BLaER1 treated with 17β-estradiol and CSF1 and Interleukin-3, amounts not matched to agents 10 nM and 100 nM (cell line): ENCODE data around the gene ACTR3.
"Not testable (repeated sequence)": the region's sequence is repeated elsewhere in the genome, so short reads cannot be mapped to it uniquely, and the experiment has no call there.

Experiments
- H3K27ac ChIP-seq, 11 experiments: shearing (Covaris generic); formaldehyde crosslinking; 2 replicates each; pipeline ENCODE4 v1.8.1; 2022
- H3K27me3 ChIP-seq, 11 experiments: shearing (Covaris generic); formaldehyde crosslinking; 2 replicates each; pipeline ENCODE4 v1.8.1; 2022
- H3K36me3 ChIP-seq, 11 experiments: shearing (Covaris generic); formaldehyde crosslinking; 2 replicates each; pipeline ENCODE4 v1.8.1; 2022
- H3K4me1 ChIP-seq, 10 experiments: shearing (Covaris generic); formaldehyde crosslinking; 2 replicates each; pipeline ENCODE4 v1.8.1; 2022
- H3K4me2 ChIP-seq, 11 experiments: shearing (Covaris generic); formaldehyde crosslinking; 2 replicates each; pipeline ENCODE4 v1.8.1; 2022
- H3K4me3 ChIP-seq, 10 experiments: shearing (Covaris generic); formaldehyde crosslinking; 2 replicates each; pipeline ENCODE4 v1.8.1; 2022
- H3K9ac ChIP-seq, 11 experiments: shearing (Covaris generic); formaldehyde crosslinking; 2 replicates each; pipeline ENCODE4 v1.8.1; 2022
- H3K9me3 ChIP-seq, 11 experiments: shearing (Covaris generic); formaldehyde crosslinking; replicated peaks in 1 of 11; 2 replicates each; pipeline ENCODE4 v1.8.1; 2022
- H4K20me1 ChIP-seq, 11 experiments: shearing (Covaris generic); formaldehyde crosslinking; 2 replicates each; pipeline ENCODE4 v1.8.1; 2022
- Cebpa-rat ChIP-seq, 11 experiments: shearing (Covaris generic); IDR thresholded peaks; 2 replicates each; pipeline ENCODE4 v1.8.1; 2022

The ACTR3 gene

DNA sequence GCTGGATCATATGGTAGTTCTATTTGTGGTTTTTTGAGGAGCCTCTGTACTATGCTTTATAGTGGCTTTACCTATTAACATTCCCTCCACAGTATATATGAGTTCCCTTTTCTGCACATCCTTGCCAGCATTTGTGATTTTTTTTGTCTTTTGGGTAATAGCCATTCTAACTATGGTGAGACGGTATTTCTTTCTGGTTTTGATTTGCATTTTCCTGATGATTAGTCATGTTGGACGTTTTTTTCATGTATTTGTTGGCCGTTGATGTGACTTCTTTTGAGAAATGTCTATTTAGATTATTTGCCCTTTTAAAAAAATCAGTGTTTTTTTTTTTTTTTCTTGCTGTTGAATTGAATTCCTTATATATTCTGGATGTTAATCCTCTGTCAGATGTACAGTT lies 31.1 kb downstream of the ACTR3 start:
- Histone ChIP-seq H3K4me3 (no peak overlapping the region), H3K4me1 (peaks cover 0 to 36% (median 13%) of the 10 kb centered on the region in 10 experiments; a peak in 15 of 20 replicates), H4K20me1 (peaks cover 20 to 100% (median 85%) of the 10 kb centered on the region in 11 experiments; a peak in 20 of 22 replicates), H3K9me3 (peaks cover 0 to 6% (median 0%) of the 10 kb centered on the region in 11 experiments; a peak in 4 of 22 replicates), H3K27me3 (no peaks in the 10 kb centered on the region), H3K9ac (no peak overlapping the region), H3K27ac (no peak overlapping the region), H3K4me2 (no peak overlapping the region), H3K36me3 (peaks cover 75 to 97% (median 90%) of the 10 kb centered on the region in 11 experiments)
- TF ChIP-seq Cebpa-rat (IDR thresholded peaks at IDR 0.05), result no peak

DNA sequence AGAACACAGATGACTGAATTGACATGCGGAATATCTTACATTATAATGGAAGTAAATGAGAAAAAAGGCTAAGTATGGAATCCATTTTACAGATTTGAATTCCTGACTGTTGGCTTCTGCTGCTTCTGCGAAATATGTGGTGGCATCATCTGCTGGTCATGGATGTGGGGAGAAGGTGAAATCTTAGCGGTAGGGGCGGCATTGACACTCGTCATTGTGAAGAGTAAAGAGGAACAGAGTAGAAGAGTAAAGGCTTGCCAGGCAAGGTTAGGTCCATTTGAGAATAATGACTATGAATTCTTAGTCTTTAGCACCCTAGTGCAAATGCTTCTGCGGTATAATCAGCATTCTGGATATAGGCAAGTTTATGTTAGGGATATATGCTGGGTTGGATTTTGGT lies 32.4 kb downstream of the ACTR3 start:
- Histone ChIP-seq H3K27ac (peak overlapping the region in 1 of 11 experiments; percentile 60; a peak in 1 of 22 replicates), H3K27me3 (no peaks in the 10 kb centered on the region), H3K36me3 (peaks cover 76 to 97% (median 85%) of the 10 kb centered on the region in 11 experiments), H3K4me1 (peaks cover 0 to 36% (median 13%) of the 10 kb centered on the region in 10 experiments; a peak in 15 of 20 replicates), H4K20me1 (peaks cover 25 to 100% (median 79%) of the 10 kb centered on the region in 11 experiments; a peak in 20 of 22 replicates), H3K4me2 (peak overlapping the region in 2 of 11 experiments; percentile 4 to 29; a peak in 2 of 22 replicates), H3K9ac (no peak overlapping the region), H3K9me3 (peaks cover 0 to 6% (median 0%) of the 10 kb centered on the region in 11 experiments; a peak in 4 of 22 replicates), H3K4me3 (no peak overlapping the region)
- no peak for TF ChIP-seq Cebpa-rat (IDR thresholded peaks at IDR 0.05)

DNA sequence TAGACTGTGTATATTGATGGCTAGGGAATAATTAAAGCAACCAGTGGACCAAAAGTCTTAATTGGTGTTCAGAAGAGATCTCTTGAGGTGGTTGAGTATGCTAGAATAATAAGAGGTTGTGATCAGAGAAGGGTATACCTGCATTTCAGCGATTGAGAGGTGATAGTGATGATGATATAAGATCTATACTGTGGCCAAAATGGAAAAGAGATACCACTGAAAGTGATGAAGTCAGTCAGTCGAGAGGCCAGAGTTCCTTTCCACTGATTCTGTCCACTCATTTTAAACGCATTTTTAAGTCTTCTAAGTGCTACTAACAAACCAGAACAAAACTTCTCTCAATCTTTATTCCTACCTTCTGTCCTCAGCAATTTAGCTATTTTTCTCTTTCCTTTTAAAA lies 32.9 kb downstream of the ACTR3 start:
- H3K4me2 ChIP-seq, result peak overlapping the region in 3 of 11 experiments; percentile 4 to 29 (median 5); a peak in 2 of 22 replicates
- no peaks in the 10 kb centered on the region for H3K27me3 ChIP-seq
- H3K4me3 ChIP-seq, result no peak overlapping the region
- H3K27ac ChIP-seq, result peak overlapping the region in 3 of 11 experiments; percentile 19 to 60 (median 42); a peak in 6 of 22 replicates
- TF ChIP-seq Cebpa-rat (IDR thresholded peaks at IDR 0.05), result no peak
- H3K9ac ChIP-seq, result no peak overlapping the region
- peaks cover 74 to 97% (median 85%) of the 10 kb centered on the region in 11 experiments for H3K36me3 ChIP-seq
- H4K20me1 ChIP-seq, result peaks cover 25 to 100% (median 75%) of the 10 kb centered on the region in 11 experiments; a peak in 20 of 22 replicates
- peaks cover 0 to 6% (median 0%) of the 10 kb centered on the region in 11 experiments; a peak in 4 of 22 replicates for H3K9me3 ChIP-seq
- peaks cover 0 to 36% (median 13%) of the 10 kb centered on the region in 10 experiments; a peak in 15 of 20 replicates for H3K4me1 ChIP-seq

DNA sequence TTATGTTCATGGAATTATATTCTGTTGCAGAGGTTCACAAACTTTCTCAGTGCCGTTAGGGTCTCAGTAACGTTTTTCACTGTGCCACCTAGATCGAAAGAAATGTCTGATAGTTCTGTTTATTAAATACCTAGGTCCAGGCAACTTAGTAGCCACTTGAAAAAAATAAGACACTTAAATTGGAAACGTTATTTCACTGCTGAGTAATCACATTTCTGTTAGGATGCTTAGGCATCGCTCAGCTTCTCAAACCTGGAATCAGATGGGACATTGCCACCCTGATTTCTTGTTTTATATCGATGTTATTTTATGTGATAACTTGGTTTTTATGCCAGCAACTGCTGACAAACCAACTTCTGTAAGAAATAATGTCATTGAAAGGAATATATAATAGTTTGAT lies 36.0 kb downstream of the ACTR3 start:
- Histone ChIP-seq H3K4me2 (no peak overlapping the region), H3K4me1 (peaks cover 0 to 36% (median 13%) of the 10 kb centered on the region in 10 experiments; a peak in 15 of 20 replicates), H3K27ac (no peak overlapping the region), H3K36me3 (peaks cover 71 to 96% (median 85%) of the 10 kb centered on the region in 11 experiments), H3K4me3 (no peak overlapping the region), H3K9me3 (no peaks in the 10 kb centered on the region), H3K27me3 (no peaks in the 10 kb centered on the region), H4K20me1 (peaks cover 23 to 100% (median 70%) of the 10 kb centered on the region in 11 experiments; a peak in 21 of 22 replicates), H3K9ac (no peak overlapping the region)
- TF ChIP-seq Cebpa-rat (IDR thresholded peaks at IDR 0.05), result no peak

DNA sequence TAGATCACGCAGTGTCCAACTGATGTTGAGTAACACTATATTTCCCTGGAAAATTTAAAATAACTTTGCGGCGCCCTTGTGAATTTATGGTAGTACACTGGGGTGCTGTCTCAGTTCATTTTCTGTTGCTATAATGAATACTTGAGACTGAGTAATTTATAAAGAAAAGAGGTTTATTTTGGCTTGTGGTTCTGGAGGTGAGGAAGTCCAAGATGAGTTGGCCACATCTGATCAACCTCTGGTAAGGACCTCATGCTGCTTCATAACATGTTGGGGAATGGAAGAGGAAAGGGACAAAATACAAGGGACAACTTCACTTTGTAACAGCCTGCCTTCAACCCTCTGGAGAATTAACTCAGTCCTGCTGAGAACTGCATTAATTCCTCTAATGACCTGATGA lies 36.4 kb downstream of the ACTR3 start:
- Histone ChIP-seq H3K36me3 (peaks cover 70 to 96% (median 85%) of the 10 kb centered on the region in 11 experiments), H3K4me3 (no peak overlapping the region), H4K20me1 (peaks cover 20 to 100% (median 66%) of the 10 kb centered on the region in 11 experiments; a peak in 21 of 22 replicates)

DNA sequence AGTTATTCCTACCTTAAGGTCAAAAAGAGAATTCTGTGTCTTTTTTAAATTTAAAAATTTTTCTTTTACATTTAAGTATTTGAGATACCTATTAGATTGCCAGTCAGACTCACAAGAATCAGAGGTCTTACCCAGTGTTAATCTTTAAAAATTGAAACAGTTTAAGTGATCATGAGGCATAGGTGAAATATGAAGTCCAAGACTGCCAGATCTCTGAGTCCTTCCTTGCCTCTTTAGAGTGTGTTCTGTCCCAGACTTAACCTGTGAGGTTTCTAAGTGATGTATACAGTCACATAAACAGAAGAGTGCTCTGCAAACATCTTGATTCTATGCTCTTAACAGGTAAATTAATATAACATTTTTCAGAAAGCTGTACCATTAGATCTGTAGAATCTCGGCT lies 40.6 kb downstream of the ACTR3 start:
- Histone ChIP-seq H3K9me3 (peaks cover 0 to 11% (median 6%) of the 10 kb centered on the region in 11 experiments; a peak in 14 of 22 replicates), H3K4me2 (no peak overlapping the region), H3K27me3 (no peaks in the 10 kb centered on the region), H3K4me3 (no peak overlapping the region), H4K20me1 (peaks cover 4 to 100% (median 29%) of the 10 kb centered on the region in 11 experiments; a peak in 19 of 22 replicates), H3K4me1 (no peaks in the 10 kb centered on the region), H3K9ac (no peak overlapping the region), H3K27ac (no peak overlapping the region), H3K36me3 (peaks cover 85 to 100% (median 98%) of the 10 kb centered on the region in 11 experiments)
- no peak for TF ChIP-seq Cebpa-rat (IDR thresholded peaks at IDR 0.05)

More for the DNA sequence above, 36.4 kb downstream of the ACTR3 start:
- no peak overlapping the region for H3K9ac ChIP-seq
- H3K27ac ChIP-seq, result no peak overlapping the region
- H3K4me1 ChIP-seq, result peaks cover 0 to 36% (median 13%) of the 10 kb centered on the region in 10 experiments; a peak in 15 of 20 replicates
- no peaks in the 10 kb centered on the region for H3K27me3 ChIP-seq
- TF ChIP-seq Cebpa-rat (IDR thresholded peaks at IDR 0.05), result no peak
- H3K9me3 ChIP-seq, result no peaks in the 10 kb centered on the region
- no peak overlapping the region for H3K4me2 ChIP-seq

DNA sequence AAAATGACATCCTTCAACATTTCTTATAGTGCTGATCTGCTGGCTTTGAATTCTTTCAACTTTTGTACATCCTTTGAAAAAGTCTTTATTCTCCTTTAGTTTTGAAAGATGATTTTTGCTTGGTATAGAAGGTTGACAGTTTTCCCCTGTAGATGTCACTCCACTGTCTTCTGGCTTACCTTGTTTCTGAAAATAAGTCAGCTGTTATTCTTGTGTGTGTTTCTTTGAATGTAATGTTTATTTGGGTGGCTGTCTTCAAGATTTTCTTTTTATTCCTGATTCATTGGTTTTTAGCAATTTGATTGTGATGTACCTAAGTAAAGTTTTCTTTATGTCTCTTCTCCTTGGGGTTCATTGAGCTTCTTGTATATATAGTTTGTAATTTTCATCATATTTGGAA lies 47.6 kb downstream of the ACTR3 start:
- Histone ChIP-seq H3K4me1 (no peaks in the 10 kb centered on the region), H3K9me3 (peaks cover 0 to 44% (median 38%) of the 10 kb centered on the region in 11 experiments; a peak in 19 of 22 replicates), H3K4me2 (no peak overlapping the region), H3K27me3 (no peaks in the 10 kb centered on the region), H3K9ac (no peak overlapping the region), H3K27ac (no peak overlapping the region), H4K20me1 (peaks cover 0 to 100% (median 0%) of the 10 kb centered on the region in 11 experiments; a peak in 8 of 22 replicates), H3K4me3 (no peak overlapping the region), H3K36me3 (peaks cover 92 to 100% (median 96%) of the 10 kb centered on the region in 11 experiments)
- TF ChIP-seq Cebpa-rat (IDR thresholded peaks at IDR 0.05), result no peak

DNA sequence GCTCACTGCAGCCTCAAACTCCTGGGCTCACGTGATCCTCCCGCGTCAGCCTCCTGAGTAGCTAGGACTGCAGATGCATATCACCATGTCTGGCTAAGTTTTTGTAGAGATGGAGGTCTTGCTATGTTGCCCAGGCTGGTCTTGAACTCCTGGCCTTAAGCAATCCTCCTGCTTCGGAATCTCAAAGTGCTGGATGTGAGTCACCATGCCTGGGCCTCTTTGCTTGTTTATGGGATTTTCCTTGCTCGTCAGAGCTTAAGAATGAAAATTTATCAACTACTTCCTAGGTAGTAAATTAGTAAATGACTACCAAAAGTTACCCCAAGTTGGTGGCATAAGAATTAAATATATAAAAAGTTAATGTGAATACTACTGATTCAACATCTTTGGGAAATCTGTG lies 51.0 kb downstream of the ACTR3 start:
- no peaks in the 10 kb centered on the region for H3K4me1 ChIP-seq
- no peak overlapping the region for H3K4me3 ChIP-seq
- peaks cover 0 to 100% (median 6%) of the 10 kb centered on the region in 11 experiments; a peak in 8 of 22 replicates for H4K20me1 ChIP-seq
- H3K27ac ChIP-seq, result no peak overlapping the region
- no peak for TF ChIP-seq Cebpa-rat (IDR thresholded peaks at IDR 0.05)
- H3K36me3 ChIP-seq, result peaks cover 89 to 100% (median 96%) of the 10 kb centered on the region in 11 experiments
- H3K9ac ChIP-seq, result no peak overlapping the region
- H3K9me3 ChIP-seq, result peaks cover 0 to 43% (median 32%) of the 10 kb centered on the region in 11 experiments; a peak in 19 of 22 replicates
- H3K4me2 ChIP-seq, result no peak overlapping the region
- H3K27me3 ChIP-seq, result no peaks in the 10 kb centered on the region

DNA sequence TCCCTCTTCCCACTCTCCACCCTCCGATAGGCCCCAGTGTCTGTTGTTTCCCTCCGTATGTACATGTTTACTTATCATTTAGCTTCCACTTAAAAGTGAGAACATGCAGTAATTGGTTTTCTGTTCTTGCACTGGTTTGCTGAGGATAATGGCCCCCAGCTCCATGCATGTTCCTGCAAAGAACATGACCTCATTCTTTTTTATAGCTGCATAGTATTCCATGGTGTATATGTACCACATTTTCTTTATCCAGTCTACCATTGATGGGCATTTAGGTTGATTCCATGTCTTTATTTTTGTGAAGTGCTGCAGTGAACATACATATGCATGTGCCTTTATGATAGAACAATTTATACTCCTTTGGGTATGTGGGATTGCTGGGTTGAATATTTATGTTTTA lies 55.9 kb downstream of the ACTR3 start:
- H4K20me1 ChIP-seq, result peaks cover 0 to 100% (median 7%) of the 10 kb centered on the region in 11 experiments; a peak in 10 of 22 replicates
- H3K4me1 ChIP-seq, result not testable (repeated sequence)
- H3K36me3 ChIP-seq, result peaks cover 91 to 100% (median 98%) of the 10 kb centered on the region in 11 experiments

DNA sequence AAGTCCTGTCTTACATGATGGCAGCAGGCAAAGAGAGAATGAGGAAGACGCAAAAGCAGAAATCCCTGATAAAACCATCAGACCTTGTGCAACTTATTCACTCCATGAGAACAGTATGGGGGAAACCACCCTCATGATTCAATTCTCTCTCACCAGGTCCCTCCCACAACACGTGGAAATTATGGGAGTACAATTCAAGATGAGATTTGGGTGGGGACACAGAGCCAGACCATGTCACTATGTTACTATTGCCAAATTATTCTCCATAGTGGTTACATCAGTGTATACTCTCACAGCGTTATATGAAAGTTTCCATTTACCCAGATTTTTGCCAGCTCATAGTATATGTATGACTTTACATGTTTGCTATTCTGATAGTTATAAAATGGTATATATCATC lies 61.0 kb downstream of the ACTR3 start:
- H3K9me3 ChIP-seq, H3K4me1 ChIP-seq, H3K9ac ChIP-seq, H3K27me3 ChIP-seq, H3K4me2 ChIP-seq, H3K4me3 ChIP-seq, H3K27ac ChIP-seq: not testable (repeated sequence)
- Histone ChIP-seq H4K20me1 (peaks cover 0 to 100% (median 5%) of the 10 kb centered on the region in 11 experiments; a peak in 10 of 22 replicates), H3K36me3 (peaks cover 93 to 100% (median 99%) of the 10 kb centered on the region in 11 experiments)

More for the DNA sequence above, 55.9 kb downstream of the ACTR3 start:
- not testable (repeated sequence) for H3K4me3 ChIP-seq, H3K4me2 ChIP-seq, H3K27ac ChIP-seq, H3K9ac ChIP-seq, H3K27me3 ChIP-seq
- H3K9me3 ChIP-seq, result peaks cover 0 to 22% (median 9%) of the 10 kb centered on the region in 11 experiments; a peak in 11 of 22 replicates
